T-helper 22 cell (primary cell): ENCODE results near the gene SLC25A21.
"Not testable (repeated sequence)": the region's sequence is repeated elsewhere in the genome, so short reads cannot be mapped to it uniquely, and the experiment has no call there.

ENCODE experiments used
- DNase-seq: peaks from one replicate; pipeline ENCODE4 v3.0.0-alpha.2; 2020; ENCODE audit warnings: low read depth

Gene SLC25A21

DNA sequence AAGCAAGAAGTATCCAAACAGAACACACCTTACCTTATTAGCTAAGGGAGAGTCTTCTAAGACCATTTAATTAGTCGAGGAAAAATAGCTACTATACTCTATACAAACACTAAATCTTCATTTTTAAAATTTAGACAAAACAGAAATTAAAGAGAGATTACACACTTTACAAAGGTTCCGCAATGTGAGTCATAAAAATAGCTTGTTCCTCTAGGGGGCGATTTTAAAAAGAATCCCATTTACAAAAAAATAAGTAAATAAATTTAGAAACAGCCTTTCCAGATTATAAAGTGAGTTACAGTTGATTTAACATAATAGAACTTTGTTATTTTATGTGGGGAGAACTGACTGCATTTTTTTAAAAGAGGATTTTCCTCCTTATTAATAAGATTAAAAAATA, 309.1 kb downstream of the SLC25A21 start:
- no peak for DNase-seq

DNA sequence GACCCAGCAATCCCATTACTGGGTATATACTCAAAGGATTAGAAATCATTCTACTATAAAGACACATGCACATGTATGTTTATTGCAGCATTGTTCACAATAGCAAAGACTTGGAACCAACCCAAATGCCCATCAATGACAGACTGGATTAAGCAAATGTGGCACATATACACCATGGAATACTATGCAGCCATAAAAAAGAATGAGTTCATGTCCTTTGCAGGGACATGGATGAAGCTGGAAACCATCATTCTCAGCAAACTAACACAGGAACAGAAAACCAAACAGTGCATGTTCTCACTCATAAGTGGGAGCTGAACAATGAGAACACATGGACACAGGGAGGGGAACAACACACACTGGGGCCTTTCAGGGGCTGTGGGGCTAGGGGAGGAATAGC, 310.2 kb downstream of the SLC25A21 start:
- not testable (repeated sequence) for DNase-seq

- no peak for DNase-seq
These were observed 311.6 kb downstream of the SLC25A21 start for GRCh38 chr14:36860831-36861230.

- DNase-seq = no peak
These were observed 313.3 kb downstream of the SLC25A21 start for GRCh38 chr14:36859119-36859518.

DNA sequence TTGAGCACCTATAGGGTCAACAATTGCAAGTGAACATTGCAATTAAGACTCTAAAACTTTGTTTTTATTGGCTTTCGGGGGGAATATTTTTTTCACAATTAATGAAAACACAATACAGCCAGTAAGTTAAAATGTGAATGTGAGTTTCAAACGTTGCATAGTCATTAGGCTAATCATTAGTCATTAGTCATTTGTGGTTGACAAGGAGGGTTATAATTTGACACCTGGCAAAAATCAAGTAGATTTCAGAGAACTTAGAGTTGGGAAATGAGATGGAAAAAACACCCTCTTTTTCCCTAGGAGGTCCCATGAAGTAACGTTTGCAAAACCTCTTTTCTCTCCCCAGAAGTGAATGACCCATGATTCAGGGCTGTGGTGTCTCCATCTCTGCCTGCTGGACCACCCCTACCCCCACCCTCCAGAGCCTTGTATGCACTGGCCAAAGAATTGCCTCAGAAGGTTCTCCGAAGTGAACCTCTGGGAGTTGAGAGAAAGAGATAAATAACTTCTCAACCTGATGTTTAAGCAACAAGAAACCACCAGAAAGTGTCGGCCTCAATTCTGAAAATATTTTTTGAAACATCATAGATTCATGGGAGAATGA, 314.5 kb downstream of the SLC25A21 start:
- DNase-seq = no peak

GRCh38 chr14:36857136-36857535, 315.3 kb downstream of the SLC25A21 start:
- no peak for DNase-seq

- no peak for DNase-seq
These were observed 316.1 kb downstream of the SLC25A21 start for GRCh38 chr14:36856095-36856878.

DNA sequence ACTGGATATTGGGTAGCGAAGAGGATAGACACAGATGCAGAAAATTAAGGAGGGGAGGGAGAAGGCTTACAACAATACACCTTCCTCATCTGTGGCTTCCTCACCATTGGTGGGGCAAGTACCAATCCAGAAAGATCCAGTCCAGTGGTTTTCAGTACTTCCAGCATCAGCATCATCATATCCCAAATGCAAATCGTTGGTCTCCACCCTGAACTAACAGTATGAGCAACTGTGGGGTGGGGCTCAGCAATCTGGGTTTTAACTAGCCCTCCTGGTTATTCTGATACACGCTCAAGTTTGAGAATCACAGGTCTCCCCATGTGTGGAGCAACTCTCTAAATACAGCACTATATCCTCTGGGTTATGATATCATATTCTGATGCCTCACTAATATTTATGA, 317.0 kb downstream of the SLC25A21 start:
- DNase-seq = no peak

GRCh38 chr14:36852981-36853691, 319.3 kb downstream of the SLC25A21 start:
- no peak for DNase-seq

DNA sequence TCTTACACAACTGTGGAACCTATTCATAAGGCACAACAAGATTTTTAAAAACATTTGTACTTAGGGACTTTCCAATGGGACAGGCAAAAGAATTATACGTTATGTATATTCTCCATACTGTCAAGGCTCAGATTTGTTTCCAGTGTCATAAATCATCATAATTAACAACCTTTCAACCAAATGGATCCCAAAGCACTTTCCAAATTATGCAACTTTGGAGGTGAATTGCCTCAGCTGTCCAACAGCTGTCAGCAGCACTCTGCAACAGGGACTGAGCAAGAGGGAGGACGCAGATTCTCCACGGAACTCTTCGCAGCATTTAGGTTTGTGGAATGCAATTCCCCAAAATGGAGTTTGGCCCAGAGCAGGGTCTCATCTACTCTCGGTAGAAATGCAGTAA, 324.2 kb downstream of the SLC25A21 start:
- no peak for DNase-seq

DNA sequence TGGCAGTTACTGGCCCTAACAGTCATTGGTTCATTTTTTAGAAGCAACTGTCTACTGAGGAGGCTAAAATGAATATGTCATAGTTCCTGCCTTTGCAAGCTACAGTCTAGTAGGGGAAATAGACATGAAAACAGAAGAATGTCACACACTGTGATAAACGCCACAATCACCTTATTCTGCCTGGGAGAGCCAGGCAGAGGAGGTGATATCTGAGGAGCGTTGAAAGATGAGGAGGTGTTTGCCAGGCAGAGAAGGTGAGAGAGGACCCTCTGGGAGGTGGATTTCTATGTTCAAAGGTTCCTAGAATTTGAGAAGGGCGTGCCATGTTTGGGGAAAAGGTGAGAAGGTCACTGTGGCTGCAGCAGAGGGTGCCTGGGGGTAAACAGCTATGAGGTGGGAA, 325.0 kb downstream of the SLC25A21 start:
- DNase-seq = no peak

DNA sequence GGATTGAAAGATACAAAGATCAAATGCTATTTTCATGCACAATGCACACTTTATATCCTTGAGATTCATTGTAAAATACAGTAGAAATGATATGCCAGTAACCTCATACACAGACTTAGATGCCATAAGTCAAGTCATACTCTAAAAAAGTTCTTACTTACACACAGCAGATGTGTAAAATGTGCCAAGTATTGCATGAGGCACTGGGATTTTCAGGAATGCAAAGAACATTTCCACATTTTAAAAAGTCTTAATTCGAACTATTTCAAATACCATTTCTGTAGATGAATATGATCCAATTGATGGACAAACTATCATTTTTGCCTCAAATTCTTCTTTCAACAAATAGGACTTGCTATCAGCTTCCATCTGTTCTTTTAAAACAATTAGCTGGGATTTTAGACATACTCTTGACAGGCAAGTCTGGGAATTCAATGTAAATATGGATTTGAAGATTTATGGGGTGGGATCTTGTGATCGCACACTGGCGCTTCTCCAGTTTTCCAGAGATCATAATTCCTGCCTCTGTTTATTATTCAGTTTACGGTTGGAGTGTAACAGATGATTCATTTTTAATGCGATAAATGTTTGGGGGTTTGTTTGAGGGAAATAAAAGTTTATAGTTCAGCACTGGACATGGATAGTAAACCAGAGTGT, 326.9 kb downstream of the SLC25A21 start:
- no peak for DNase-seq

DNA sequence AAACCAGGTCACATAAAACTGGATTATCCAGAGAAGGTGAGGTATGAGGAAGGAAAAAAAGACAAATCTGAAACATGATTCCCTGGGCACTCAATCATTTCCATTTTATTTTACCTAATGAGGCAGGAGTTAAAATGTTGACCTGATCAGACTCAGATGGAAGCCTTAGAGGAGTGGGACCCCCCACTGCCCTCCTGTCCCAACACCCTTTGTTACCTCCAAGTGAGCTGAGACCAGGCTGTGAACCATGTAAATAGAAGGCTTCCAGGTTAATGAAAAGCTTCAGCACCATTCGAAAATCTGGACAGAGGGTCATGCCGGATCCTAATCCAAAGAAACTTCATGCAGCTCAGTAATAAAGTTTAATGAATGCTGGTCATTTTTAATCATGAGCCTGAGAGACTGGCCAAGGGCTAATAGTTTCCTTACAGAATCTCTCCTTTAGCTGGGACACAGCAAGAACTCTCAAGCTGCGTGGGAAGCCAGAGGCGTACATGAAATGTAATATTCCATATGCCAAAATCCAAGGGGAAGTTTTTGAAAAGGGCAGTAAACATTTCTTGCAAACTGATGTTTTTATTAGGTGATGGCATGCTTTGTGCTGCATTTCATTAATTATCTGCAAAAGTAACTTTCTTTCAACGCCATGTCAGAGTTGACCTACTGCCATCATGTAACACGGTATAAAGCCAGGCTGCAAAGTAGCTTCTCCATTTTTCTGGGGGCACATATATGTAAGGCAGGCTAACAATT, 327.8 kb downstream of the SLC25A21 start:
- no peak for DNase-seq

DNA sequence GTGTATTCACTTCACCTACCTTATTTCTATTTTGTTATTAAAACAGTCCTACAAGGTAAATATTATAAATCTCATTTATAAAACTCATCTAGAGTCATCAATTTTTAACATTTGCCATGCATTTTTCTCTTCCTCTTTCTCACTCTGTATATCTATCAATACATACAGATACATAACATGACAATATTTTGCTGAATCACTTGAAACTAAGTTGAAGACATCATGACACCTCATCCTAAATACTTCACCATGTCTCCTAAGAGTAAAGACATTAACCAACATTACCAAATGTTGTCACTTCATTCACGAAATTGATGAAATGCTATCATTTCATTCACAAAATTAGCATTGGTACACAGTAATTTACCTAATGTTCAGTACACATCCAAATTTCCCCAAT, 329.0 kb downstream of the SLC25A21 start:
- no peak for DNase-seq

GRCh38 chr14:36835128-36835527, 337.3 kb downstream of the SLC25A21 start:
- no peak for DNase-seq

- DNase-seq = no peak
These were observed 338.1 kb downstream of the SLC25A21 start for GRCh38 chr14:36834293-36834692.

DNA sequence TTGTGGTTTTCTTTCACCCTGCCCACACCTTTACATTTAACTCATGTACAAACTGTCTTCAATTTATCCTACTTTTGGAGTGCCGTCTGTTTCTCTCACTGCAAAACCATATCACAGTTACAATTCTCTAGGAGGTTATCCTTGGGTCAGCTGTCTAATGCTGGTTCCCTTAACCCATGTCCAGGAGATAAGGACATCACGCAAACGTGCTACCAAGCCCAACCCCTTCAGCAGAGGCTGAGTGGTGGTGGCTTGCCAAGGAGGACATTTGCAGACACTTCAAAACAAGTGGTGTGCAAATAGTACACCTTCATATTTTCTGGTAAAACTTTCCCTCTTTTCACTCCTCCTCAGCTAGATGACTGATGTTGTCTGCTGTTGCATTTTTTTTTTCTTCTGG, 342.9 kb downstream of the SLC25A21 start:
- no peak for DNase-seq

GRCh38 chr14:36827861-36828260, 344.5 kb downstream of the SLC25A21 start:
- DNase-seq = no peak

DNA sequence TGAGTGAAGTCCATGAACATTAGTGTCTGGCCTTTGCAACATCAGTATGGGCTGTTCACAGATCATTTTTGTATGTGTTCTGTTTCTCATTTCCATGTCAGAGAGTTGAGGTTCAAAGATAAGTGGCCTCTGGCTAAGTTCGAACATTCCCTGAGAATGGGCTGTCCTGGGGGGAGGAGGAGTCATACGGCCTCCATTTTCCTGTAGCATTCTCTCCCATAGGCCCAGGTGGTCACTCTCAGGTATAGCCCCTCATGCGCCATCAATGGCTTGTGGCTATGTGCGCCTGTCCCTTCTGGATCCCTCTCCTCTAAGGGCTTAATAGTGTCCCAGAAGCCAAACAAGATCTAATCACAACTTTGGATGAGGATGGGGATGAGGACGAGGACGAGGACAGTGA, 345.8 kb downstream of the SLC25A21 start:
- no peak for DNase-seq

DNA sequence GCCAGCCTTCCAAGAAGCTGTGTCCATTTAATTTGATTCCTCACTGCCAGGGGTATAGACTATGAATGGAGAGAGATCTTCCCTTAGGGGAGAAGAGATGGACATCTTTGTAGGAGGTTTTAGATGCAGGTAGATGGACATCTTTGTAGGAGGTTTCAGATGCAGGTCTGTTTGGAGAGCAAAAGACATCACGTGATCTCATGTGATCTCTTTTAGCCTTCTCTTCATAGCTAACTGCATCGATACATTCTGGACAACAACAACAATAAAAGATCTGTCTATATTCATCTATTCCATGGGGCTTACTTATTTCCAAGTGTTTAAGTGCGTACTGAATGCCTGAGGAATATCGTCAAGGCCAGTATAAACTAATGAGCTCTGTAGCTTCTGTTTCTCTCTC, 347.6 kb downstream of the SLC25A21 start:
- DNase-seq = no peak

GRCh38 chr14:36823651-36824050, 348.8 kb downstream of the SLC25A21 start:
- no peak for DNase-seq

- no peak for DNase-seq
These were observed 349.7 kb downstream of the SLC25A21 start for GRCh38 chr14:36822685-36823084.
